H9 (cell line): ENCODE data around the gene RCAN2. TPM values are rescaled to one million over a fixed set of nuclear protein-coding genes. Genes with fewer than 3 reads are reported as not detected.

ENCODE experiments used
- DNase-seq: peaks from one replicate; pipeline ENCODE4 v3.0.0-alpha.2; 2017
- H2AFZ ChIP-seq: one replicate; pipeline ENCODE4 v1.6.1; 2013; ENCODE audit warnings: mild to moderate bottlenecking, low read length, control low read depth, moderate library complexity
- H2AK5ac ChIP-seq: 2 replicates; pipeline ENCODE4 v1.6.1; 2013; ENCODE audit warnings: low read length, control low read depth, mixed read lengths; ENCODE audit not compliant: insufficient read length
- H2BK120ac ChIP-seq: one replicate; pipeline ENCODE4 v1.6.1; 2013; ENCODE audit warnings: low read depth, mild to moderate bottlenecking, low read length, control low read depth, inconsistent platforms; ENCODE audit not compliant: poor library complexity, severe bottlenecking
- H2BK12ac ChIP-seq: 2 replicates; pipeline ENCODE4 v1.6.1; 2013; ENCODE audit warnings: low read length, control low read depth, mixed read lengths, low read depth; ENCODE audit not compliant: insufficient read length
- H2BK15ac ChIP-seq: 2 replicates; pipeline ENCODE4 v1.6.1; 2013; ENCODE audit warnings: low read depth, low read length, control low read depth
- H2BK20ac ChIP-seq: one replicate; pipeline ENCODE4 v1.6.1; 2013; ENCODE audit warnings: low read depth, mild to moderate bottlenecking, low read length, control low read depth, inconsistent platforms; ENCODE audit not compliant: poor library complexity, severe bottlenecking
- H2BK5ac ChIP-seq: 2 replicates; pipeline ENCODE4 v1.6.1; 2013; ENCODE audit warnings: low read length, control low read depth, mixed read lengths; ENCODE audit not compliant: insufficient read length
- H3K14ac ChIP-seq: 2 replicates; pipeline ENCODE4 v1.6.1; 2013; ENCODE audit warnings: low read length, control low read depth; ENCODE audit not compliant: insufficient read depth
- H3K18ac ChIP-seq: 2 replicates; pipeline ENCODE4 v1.6.1; 2013; ENCODE audit warnings: low read depth, mild to moderate bottlenecking, mixed read lengths, low read length, control low read depth; ENCODE audit not compliant: insufficient read length
- H3K23ac ChIP-seq: 2 replicates; pipeline ENCODE4 v1.6.1; 2013; ENCODE audit warnings: low read length, control low read depth, mixed read lengths, low read depth; ENCODE audit not compliant: insufficient read length
- H3K23me2 ChIP-seq: 2 replicates; pipeline ENCODE4 v1.6.1; 2013; ENCODE audit warnings: low read depth, mild to moderate bottlenecking, mixed read lengths, low read length, control low read depth; ENCODE audit not compliant: insufficient read length, poor library complexity, severe bottlenecking
- H3K27ac ChIP-seq: 2 replicates; pipeline ENCODE4 v1.5.1; 2013; ENCODE audit warnings: low read length, control low read depth, mixed read lengths, low read depth; ENCODE audit not compliant: insufficient read length
- H3K27me3 ChIP-seq: 2 replicates; pipeline ENCODE4 v1.6.1; 2013; ENCODE audit warnings: low read length, control low read depth, inconsistent platforms; ENCODE audit not compliant: insufficient read depth
- H3K4ac ChIP-seq: 2 replicates; pipeline ENCODE4 v1.6.1; 2013; ENCODE audit warnings: low read depth, mild to moderate bottlenecking, control low read depth, inconsistent platforms, low read length, moderate library complexity
- H3K4me1 ChIP-seq: 2 replicates; pipeline ENCODE4 v1.6.1; 2013; ENCODE audit warnings: low read length, control low read depth, inconsistent platforms; ENCODE audit not compliant: insufficient read depth
- H3K4me2 ChIP-seq: 2 replicates; pipeline ENCODE4 v1.6.1; 2013; ENCODE audit warnings: low read length, control low read depth, mixed read lengths; ENCODE audit not compliant: insufficient read length, insufficient read depth
- H3K56ac ChIP-seq: 2 replicates; pipeline ENCODE4 v1.6.1; 2013; ENCODE audit warnings: low read depth, mild to moderate bottlenecking, mixed read lengths, low read length, control low read depth; ENCODE audit not compliant: insufficient read length
- H3K79me1 ChIP-seq: 2 replicates; pipeline ENCODE4 v1.6.1; 2013; ENCODE audit warnings: low read depth, mild to moderate bottlenecking, moderate library complexity, low read length, control low read depth, inconsistent platforms; ENCODE audit not compliant: insufficient read depth, poor library complexity, severe bottlenecking
- H3K79me2 ChIP-seq: 2 replicates; pipeline ENCODE4 v1.6.1; 2013; ENCODE audit warnings: low read length, control low read depth, inconsistent platforms; ENCODE audit not compliant: insufficient read depth
- H3K9ac ChIP-seq: 2 replicates; pipeline ENCODE4 v1.6.1; 2013; ENCODE audit warnings: low read length, control low read depth, mixed read lengths; ENCODE audit not compliant: insufficient read length; ENCODE audit errors: extremely low read depth
- H3K9me3 ChIP-seq: one replicate; pipeline ENCODE4 v1.6.1; 2013; ENCODE audit warnings: low read depth, low read length, inconsistent platforms; ENCODE audit not compliant: control insufficient read depth
- H3T11ph ChIP-seq: one replicate; pipeline ENCODE4 v1.6.1; 2013; ENCODE audit warnings: mild to moderate bottlenecking, low read length, control low read depth, inconsistent platforms
- H4K20me1 ChIP-seq: one replicate; pipeline ENCODE4 v1.6.1; 2013; ENCODE audit not compliant: control insufficient read depth, insufficient read length, insufficient read depth
- H4K5ac ChIP-seq: 2 replicates; pipeline ENCODE4 v1.6.1; 2013; ENCODE audit warnings: low read depth, mild to moderate bottlenecking, mixed read lengths, low read length, control low read depth; ENCODE audit not compliant: insufficient read length
- H4K8ac ChIP-seq: replicated peaks from 2 replicates; pipeline ENCODE4 v1.6.1; 2013; ENCODE audit warnings: low read length, control low read depth, mixed read lengths, low read depth; ENCODE audit not compliant: insufficient read length
- H4K91ac ChIP-seq: 2 replicates; pipeline ENCODE4 v1.6.1; 2013; ENCODE audit warnings: low read depth, mild to moderate bottlenecking, moderate library complexity, mixed read lengths, low read length, control low read depth; ENCODE audit not compliant: insufficient read length
- H3K27ac Mint-ChIP-seq, 3 experiments: 2 replicates in 2 of 3; 3 replicates in 1 of 3; pipeline ENCODE4 v1.8.0; 2020 to 2021; ENCODE audit warnings: mixed read lengths in 3 of 3, mild to moderate bottlenecking in 1 of 3, moderate library complexity in 1 of 3
- H3K27me3 Mint-ChIP-seq: 2 replicates; pipeline ENCODE4 v1.8.0; 2021; ENCODE audit warnings: low read depth, mild to moderate bottlenecking, moderate library complexity, mixed read lengths
- H3K36me3 Mint-ChIP-seq, 3 experiments: 2 replicates in 2 of 3; 3 replicates in 1 of 3; pipeline ENCODE4 v1.8.0; 2020 to 2021; ENCODE audit warnings: low read depth in 3 of 3, mixed read lengths in 3 of 3; ENCODE audit not compliant: insufficient read depth in 1 of 3
- H3K4me1 Mint-ChIP-seq, 2 experiments: 2 replicates each; pipeline ENCODE4 v1.8.0; 2020; ENCODE audit warnings: mixed read lengths in 2 of 2
- H3K4me3 Mint-ChIP-seq, 2 experiments: 2 replicates in 1 of 2; 3 replicates in 1 of 2; pipeline ENCODE4 v1.8.0; 2020 to 2021; ENCODE audit warnings: mild to moderate bottlenecking in 2 of 2, mixed read lengths in 2 of 2, moderate library complexity in 1 of 2
- H3K9me3 Mint-ChIP-seq, 2 experiments: 2 replicates in 1 of 2; 3 replicates in 1 of 2; pipeline ENCODE4 v1.8.0; 2020; ENCODE audit warnings: mild to moderate bottlenecking in 2 of 2, mixed read lengths in 2 of 2, moderate library complexity in 1 of 2
- CTCF ChIP-seq: fragments of 200-600 bp; sonication (generic); conservative IDR thresholded peaks from 3 replicates; pipeline ENCODE4 v1.8.0; 2021; ENCODE audit warnings: antibody characterized with exemption, mild to moderate bottlenecking
- WGBS: extraction: QIAGEN DNeasy Blood & Tissue Kit; methylation state at CpG from one replicate; pipeline ENCODE4 v1.1.7; 2013; ENCODE audit warnings: missing lambda C conversion rate, low lambda C conversion rate, mixed read lengths; ENCODE audit not compliant: insufficient read length; ENCODE audit errors: extremely low coverage; 5-methylcytosine and 5-hydroxymethylcytosine counted together
- total RNA-seq: library from RNA; stranded (reverse); gene quantifications from 2 replicates; pipeline ENCODE4 v1.2.1, GENCODE V29; 2021

RCAN2 gene
- total RNA-seq, 1 experiment from 2014 or later, result 3.0 TPM

GRCh38 chr6:46453741-46454316 is 37.4 kb downstream of the RCAN2 start:
- Mint-ChIP-seq H3K27me3 (no peaks in the 10 kb centered on the region), H3K9me3 (peaks cover under 1 to 3% of the 10 kb centered on the region in 2 experiments; a peak in 3 of 5 replicates)
- no peaks in the 10 kb centered on the region for H3K9me3 ChIP-seq

More at GRCh38 chr6:46453741-46454316, 37.4 kb downstream of the RCAN2 start:
- H2AFZ ChIP-seq, result no peak overlapping the region
- H3K4me3 Mint-ChIP-seq, result no peak overlapping the region
- H3K79me2 ChIP-seq, result no peaks in the 10 kb centered on the region
- H4K20me1 ChIP-seq, result no peaks in the 10 kb centered on the region
- H3K56ac ChIP-seq, result no peak overlapping the region
- no peaks in the 10 kb centered on the region for H3K27me3 ChIP-seq
- no peak overlapping the region for H2BK20ac ChIP-seq
- no peak overlapping the region for H4K5ac ChIP-seq
- no peak overlapping the region for H2AK5ac ChIP-seq
- H3K4me2 ChIP-seq, result no peak overlapping the region
- H3K79me1 ChIP-seq, result no peaks in the 10 kb centered on the region
- no peak overlapping the region for H3K27ac ChIP-seq
- no peak overlapping the region for H4K8ac ChIP-seq
- TF ChIP-seq CTCF, result no peak
- H2BK120ac ChIP-seq, result no peak overlapping the region
- no peak overlapping the region for H3K18ac ChIP-seq
- H3K14ac ChIP-seq, result no peak overlapping the region
- no peak overlapping the region for H3K27ac Mint-ChIP-seq
- no peak overlapping the region for H2BK12ac ChIP-seq
- no peak for DNase-seq
- WGBS, result no CpG with 5 or more reads among the region's 3 CpGs
- no peak overlapping the region for H3T11ph ChIP-seq
- H3K4me1 Mint-ChIP-seq, result no peaks in the 10 kb centered on the region
- no peak overlapping the region for H3K9ac ChIP-seq
- no peak overlapping the region for H3K4ac ChIP-seq
- no peak overlapping the region for H4K91ac ChIP-seq
- H3K23me2 ChIP-seq, result no peaks in the 10 kb centered on the region
- H3K23ac ChIP-seq, result no peak overlapping the region
- H3K36me3 Mint-ChIP-seq, result peaks cover 0 to 2% (median 0%) of the 10 kb centered on the region in 3 experiments; a peak in 1 of 7 replicates
- no peak overlapping the region for H2BK15ac ChIP-seq
- no peaks in the 10 kb centered on the region for H3K4me1 ChIP-seq
- no peak overlapping the region for H2BK5ac ChIP-seq
